Measurements from ENCODE around the gene GCNT2. TPM values are rescaled to one million over a fixed set of nuclear protein-coding genes. Genes with fewer than 3 reads are reported as not detected.

Gene GCNT2
- total and polyA plus RNA-seq, 2 of the 8 experiments (the other 6 are each of a cell fraction or from before 2014, with no cell fraction given): 19.3 to 52.5 TPM

DNA sequence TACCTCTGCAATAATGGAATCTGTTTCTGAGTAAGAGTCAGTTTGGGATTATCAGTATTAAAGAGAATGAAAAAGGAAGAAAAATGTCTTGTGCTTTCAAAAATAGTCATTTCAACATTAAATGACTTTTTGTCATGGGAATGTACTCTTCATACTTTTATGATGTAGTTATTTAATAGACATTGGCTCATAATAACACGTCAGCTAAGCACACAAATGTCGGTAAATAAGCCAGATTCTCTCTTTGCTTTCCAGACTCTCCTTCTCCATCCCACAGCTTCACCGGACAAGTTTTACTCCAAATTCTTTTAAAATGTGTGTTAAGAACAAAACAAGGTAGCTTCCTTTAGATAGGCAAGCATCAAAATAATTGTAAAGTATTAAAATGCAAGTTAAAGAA, 97.3 kb downstream of the GCNT2 start (continued):
- TF ChIP-seq, protein P1, sequence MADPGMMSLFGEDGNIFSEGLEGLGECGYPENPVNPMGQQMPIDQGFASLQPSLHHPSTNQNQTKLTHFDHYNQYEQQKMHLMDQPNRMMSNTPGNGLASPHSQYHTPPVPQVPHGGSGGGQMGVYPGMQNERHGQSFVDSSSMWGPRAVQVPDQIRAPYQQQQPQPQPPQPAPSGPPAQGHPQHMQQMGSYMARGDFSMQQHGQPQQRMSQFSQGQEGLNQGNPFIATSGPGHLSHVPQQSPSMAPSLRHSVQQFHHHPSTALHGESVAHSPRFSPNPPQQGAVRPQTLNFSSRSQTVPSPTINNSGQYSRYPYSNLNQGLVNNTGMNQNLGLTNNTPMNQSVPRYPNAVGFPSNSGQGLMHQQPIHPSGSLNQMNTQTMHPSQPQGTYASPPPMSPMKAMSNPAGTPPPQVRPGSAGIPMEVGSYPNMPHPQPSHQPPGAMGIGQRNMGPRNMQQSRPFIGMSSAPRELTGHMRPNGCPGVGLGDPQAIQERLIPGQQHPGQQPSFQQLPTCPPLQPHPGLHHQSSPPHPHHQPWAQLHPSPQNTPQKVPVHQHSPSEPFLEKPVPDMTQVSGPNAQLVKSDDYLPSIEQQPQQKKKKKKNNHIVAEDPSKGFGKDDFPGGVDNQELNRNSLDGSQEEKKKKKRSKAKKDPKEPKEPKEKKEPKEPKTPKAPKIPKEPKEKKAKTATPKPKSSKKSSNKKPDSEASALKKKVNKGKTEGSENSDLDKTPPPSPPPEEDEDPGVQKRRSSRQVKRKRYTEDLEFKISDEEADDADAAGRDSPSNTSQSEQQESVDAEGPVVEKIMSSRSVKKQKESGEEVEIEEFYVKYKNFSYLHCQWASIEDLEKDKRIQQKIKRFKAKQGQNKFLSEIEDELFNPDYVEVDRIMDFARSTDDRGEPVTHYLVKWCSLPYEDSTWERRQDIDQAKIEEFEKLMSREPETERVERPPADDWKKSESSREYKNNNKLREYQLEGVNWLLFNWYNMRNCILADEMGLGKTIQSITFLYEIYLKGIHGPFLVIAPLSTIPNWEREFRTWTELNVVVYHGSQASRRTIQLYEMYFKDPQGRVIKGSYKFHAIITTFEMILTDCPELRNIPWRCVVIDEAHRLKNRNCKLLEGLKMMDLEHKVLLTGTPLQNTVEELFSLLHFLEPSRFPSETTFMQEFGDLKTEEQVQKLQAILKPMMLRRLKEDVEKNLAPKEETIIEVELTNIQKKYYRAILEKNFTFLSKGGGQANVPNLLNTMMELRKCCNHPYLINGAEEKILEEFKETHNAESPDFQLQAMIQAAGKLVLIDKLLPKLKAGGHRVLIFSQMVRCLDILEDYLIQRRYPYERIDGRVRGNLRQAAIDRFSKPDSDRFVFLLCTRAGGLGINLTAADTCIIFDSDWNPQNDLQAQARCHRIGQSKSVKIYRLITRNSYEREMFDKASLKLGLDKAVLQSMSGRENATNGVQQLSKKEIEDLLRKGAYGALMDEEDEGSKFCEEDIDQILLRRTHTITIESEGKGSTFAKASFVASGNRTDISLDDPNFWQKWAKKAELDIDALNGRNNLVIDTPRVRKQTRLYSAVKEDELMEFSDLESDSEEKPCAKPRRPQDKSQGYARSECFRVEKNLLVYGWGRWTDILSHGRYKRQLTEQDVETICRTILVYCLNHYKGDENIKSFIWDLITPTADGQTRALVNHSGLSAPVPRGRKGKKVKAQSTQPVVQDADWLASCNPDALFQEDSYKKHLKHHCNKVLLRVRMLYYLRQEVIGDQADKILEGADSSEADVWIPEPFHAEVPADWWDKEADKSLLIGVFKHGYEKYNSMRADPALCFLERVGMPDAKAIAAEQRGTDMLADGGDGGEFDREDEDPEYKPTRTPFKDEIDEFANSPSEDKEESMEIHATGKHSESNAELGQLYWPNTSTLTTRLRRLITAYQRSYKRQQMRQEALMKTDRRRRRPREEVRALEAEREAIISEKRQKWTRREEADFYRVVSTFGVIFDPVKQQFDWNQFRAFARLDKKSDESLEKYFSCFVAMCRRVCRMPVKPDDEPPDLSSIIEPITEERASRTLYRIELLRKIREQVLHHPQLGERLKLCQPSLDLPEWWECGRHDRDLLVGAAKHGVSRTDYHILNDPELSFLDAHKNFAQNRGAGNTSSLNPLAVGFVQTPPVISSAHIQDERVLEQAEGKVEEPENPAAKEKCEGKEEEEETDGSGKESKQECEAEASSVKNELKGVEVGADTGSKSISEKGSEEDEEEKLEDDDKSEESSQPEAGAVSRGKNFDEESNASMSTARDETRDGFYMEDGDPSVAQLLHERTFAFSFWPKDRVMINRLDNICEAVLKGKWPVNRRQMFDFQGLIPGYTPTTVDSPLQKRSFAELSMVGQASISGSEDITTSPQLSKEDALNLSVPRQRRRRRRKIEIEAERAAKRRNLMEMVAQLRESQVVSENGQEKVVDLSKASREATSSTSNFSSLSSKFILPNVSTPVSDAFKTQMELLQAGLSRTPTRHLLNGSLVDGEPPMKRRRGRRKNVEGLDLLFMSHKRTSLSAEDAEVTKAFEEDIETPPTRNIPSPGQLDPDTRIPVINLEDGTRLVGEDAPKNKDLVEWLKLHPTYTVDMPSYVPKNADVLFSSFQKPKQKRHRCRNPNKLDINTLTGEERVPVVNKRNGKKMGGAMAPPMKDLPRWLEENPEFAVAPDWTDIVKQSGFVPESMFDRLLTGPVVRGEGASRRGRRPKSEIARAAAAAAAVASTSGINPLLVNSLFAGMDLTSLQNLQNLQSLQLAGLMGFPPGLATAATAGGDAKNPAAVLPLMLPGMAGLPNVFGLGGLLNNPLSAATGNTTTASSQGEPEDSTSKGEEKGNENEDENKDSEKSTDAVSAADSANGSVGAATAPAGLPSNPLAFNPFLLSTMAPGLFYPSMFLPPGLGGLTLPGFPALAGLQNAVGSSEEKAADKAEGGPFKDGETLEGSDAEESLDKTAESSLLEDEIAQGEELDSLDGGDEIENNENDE (IDR thresholded peaks at IDR 0.05; ENCODE audit: insufficient replicate concordance, low read length): no peak
